Ovary (tissue), 3 donors: ENCODE data around the gene DIP2C.

Source experiments
- POLR2A ChIP-seq: fragments of 450-650 bp; IDR thresholded peaks from one replicate; pipeline ENCODE4 v1.6.1; 2017; ENCODE audit warnings: antibody characterized with exemption, mild to moderate bottlenecking, moderate library complexity
- TF ChIP-seq, protein P1 (sequence below), 3 donors: fragments of 450-650 bp in 2 of 3; fragments of 200-600 bp in 1 of 3; IDR thresholded peaks; one replicate each; pipeline versions ENCODE4 v1.5.1 to v1.8.0; 2016 to 2022; ENCODE audit warnings: antibody characterized with exemption in 3 of 3, mild to moderate bottlenecking in 1 of 3
- donor health status: DM: no; HTN: no; CAD: no.

DNA sequence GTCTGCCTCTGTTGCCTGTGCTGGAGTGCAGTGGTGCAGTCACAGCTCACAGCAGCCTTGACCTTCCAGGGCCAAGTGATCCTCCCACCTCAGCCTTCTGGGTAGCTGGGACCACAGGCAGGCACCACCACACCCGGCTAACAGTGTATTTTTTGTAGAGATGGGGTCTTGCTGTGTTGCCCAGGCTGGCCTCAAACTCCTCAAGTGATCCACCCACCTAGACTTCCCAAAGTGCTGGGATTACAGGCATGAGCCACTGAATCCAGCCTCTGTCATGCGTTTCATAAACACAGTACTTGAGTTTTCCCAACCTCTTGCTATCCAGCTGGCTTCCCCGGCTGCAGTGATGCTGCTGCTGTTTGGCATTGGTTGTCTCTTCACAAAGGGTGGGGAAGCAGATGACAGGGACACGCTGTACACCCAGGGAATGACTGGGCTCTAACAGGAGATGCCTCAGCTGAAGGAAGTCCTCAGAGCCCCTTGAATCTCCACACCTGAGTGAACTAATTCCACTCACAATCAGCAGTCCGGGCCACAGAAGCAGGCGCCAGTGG, 191.5 kb downstream of the DIP2C start:
- TF ChIP-seq POLR2A, result no peak
- TF ChIP-seq, protein P1, sequence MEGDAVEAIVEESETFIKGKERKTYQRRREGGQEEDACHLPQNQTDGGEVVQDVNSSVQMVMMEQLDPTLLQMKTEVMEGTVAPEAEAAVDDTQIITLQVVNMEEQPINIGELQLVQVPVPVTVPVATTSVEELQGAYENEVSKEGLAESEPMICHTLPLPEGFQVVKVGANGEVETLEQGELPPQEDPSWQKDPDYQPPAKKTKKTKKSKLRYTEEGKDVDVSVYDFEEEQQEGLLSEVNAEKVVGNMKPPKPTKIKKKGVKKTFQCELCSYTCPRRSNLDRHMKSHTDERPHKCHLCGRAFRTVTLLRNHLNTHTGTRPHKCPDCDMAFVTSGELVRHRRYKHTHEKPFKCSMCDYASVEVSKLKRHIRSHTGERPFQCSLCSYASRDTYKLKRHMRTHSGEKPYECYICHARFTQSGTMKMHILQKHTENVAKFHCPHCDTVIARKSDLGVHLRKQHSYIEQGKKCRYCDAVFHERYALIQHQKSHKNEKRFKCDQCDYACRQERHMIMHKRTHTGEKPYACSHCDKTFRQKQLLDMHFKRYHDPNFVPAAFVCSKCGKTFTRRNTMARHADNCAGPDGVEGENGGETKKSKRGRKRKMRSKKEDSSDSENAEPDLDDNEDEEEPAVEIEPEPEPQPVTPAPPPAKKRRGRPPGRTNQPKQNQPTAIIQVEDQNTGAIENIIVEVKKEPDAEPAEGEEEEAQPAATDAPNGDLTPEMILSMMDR (IDR thresholded peaks at IDR 0.05), result no peak
